Hepatic stellate cell (primary cell): ENCODE measurements around the gene RNU11.
"Not testable (repeated sequence)": the region's sequence is repeated elsewhere in the genome, so short reads cannot be mapped to it uniquely, and the experiment has no call there.

ENCODE experiments used
- DNase-seq: peaks from one replicate; pipeline ENCODE4 v3.0.0; 2011; ENCODE audit warnings: low spot score

RNU11 gene

DNA sequence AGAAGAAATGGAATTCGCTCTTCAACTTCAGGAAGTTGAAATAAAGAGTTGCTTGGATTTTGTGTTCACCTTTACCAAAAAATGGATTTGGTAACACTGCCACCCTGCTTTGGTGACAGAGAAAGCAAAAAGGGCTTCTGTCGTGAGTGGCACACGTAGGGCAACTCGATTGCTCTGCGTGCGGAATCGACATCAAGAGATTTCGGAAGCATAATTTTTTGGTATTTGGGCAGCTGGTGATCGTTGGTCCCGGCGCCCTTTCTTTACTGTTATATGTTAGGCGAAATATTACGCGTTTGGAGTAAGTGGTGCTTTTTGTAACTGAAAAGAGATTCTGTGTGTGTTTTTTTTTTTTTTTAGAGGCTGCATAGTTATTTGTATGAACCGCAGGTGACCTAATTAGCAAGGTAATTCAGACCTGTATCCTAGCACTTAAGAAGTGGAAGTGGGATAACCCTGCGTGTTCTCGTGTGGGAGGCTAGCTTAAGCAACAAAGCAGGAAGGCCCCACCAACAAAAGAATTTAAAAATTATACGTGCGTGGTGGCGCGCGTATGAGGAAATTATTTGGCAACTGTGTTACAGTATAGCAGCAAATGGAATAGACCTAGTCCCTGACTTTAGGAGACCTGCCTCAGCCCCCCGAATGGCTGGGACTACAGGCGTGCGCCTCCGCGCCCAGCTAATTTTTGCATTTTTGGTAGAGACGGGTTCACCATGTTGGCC lies at the start of gene RNU11:
RNU11 (plus strand) TSS at position 127 of the 725 bp plus-strand sequence.
- DNase-seq, result peak; percentile 85

GRCh38 chr1:28601696-28602095 lies 46.7 kb upstream of the RNU11 start:
- DNase-seq, result peak; percentile 94

GRCh38 chr1:28602536-28603439 lies 45.6 kb upstream of the RNU11 start:
- peak; percentile 75 for DNase-seq

GRCh38 chr1:28604411-28604810 lies 44.0 kb upstream of the RNU11 start:
- no peak for DNase-seq

DNA sequence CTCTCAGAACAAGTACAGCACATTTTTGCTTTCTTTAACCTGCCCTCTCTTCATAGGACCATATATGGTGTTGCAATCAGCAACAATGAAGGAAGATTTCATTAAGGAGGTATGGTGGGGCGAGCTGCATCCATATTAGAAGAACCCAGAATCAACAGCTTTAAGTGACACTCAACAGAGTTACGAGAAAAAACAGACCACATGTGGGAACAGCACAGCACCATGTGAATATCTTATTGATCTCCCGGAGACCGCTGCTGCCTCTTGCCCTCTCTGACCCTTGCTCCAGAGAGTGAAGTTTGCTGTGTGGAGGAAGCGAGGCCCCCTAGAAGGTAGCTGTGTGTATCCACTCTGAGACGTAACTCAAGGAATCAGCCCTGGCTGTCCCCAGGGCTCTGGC lies 43.4 kb upstream of the RNU11 start:
- DNase-seq, result no peak

- no peak for DNase-seq
Measured at GRCh38 chr1:28606771-28607170, 41.6 kb upstream of the RNU11 start.

DNA sequence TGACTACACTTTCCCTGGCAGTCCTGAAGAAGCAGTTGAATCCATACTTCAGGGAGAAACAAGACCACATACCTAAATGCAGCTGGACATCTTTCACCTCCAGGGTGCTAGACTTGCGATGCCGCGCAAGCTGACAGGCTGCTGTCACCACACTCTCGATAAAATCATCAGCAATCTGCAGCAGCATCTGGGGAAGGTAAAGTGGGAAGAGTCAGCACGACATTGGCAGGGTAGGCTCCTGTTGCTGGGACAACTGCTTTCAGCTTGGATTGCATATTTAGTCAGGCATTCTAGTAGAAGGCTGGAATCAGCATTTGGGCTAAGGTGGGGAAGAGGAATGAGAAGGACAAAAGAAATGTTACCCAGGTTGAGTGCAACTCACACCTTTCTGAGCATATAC lies 35.2 kb upstream of the RNU11 start:
- DNase-seq, result no peak

GRCh38 chr1:28631713-28632112 lies 16.7 kb upstream of the RNU11 start:
- no peak for DNase-seq

GRCh38 chr1:28632560-28632959 lies 15.8 kb upstream of the RNU11 start:
- DNase-seq, result no peak

GRCh38 chr1:28640766-28641165 lies 7.6 kb upstream of the RNU11 start:
- DNase-seq, result no peak

GRCh38 chr1:28642056-28642846 lies 6.1 kb upstream of the RNU11 start:
- no peak for DNase-seq

- DNase-seq, result peak; percentile 89
Measured at GRCh38 chr1:28642847-28643635, 5.4 kb upstream of the RNU11 start, which contains the start of gene TAF12. TAF12 (minus strand) TSS chr1:28643067; CDS start chr1:28622081, 20,986 bp downstream.

- DNase-seq, result no peak
Measured at GRCh38 chr1:28644494-28644893, 3.9 kb upstream of the RNU11 start.

- not testable (repeated sequence) for DNase-seq
Measured at GRCh38 chr1:28645406-28645805, 3.0 kb upstream of the RNU11 start.

DNA sequence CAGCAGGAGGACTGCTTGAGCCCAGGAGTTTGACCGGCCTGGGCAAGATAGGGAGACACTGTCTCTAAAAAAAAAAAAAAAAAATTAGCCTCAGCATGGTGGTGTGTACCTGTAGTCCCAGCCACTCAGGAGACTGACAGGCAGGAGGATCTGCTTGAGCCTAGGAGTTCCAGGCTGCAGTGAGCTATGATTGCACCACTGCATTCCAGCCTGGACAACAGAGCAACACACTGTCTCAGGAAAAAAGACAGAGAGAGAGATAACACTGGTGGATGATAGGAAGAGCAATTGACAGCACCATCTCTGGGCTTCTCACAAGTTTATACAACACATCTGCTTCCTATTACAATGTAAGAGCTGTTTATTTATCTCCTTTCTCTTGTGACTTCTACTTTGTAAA lies 2.4 kb upstream of the RNU11 start:
- DNase-seq, result no peak

DNA sequence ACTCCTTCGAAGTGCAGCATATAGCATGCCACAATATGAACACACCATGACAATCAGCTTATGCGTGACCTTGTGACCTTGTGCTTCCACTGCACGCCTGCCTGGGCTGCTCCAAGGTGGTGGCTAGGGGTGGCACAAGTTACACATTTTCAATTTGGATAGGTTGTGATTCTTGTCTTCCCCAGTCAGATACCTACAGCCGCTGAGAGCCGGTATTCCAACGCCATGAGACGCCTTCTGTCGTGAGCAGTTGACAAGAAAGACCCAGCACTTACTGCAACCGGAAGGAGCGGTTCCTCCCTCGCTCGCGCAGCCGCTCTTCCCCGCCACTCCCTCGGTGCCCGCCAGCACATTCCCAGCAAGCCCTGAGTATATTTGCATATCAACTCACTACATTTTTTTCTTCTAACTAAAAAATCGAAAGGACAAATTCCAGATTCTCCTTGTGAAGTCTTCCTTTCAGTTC lies 359 bp upstream of the RNU11 start:
- peak; percentile 88 for DNase-seq

GRCh38 chr1:28653063-28653462 lies 4.7 kb downstream of the RNU11 start:
- DNase-seq, result not testable (repeated sequence)

DNA sequence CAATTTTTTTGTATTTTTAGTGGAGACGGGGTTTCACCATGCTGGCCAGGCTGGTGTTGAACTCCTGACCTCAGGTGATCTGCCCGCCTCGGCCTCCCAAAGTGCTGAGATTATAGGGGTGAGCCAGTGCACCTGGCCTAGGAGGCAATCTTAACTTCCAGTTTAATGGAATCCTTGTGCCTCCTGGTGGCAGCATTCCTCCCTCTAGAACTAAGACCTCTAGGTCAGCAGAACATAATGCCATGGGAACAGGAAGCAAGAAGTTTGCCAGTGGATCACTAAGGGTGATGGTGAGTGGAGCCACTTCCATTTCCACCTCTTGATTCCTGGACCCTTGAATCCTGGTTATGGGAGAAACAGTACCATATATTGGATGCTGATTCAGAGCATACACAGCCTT lies 5.5 kb downstream of the RNU11 start:
- DNase-seq, result not testable (repeated sequence)

DNA sequence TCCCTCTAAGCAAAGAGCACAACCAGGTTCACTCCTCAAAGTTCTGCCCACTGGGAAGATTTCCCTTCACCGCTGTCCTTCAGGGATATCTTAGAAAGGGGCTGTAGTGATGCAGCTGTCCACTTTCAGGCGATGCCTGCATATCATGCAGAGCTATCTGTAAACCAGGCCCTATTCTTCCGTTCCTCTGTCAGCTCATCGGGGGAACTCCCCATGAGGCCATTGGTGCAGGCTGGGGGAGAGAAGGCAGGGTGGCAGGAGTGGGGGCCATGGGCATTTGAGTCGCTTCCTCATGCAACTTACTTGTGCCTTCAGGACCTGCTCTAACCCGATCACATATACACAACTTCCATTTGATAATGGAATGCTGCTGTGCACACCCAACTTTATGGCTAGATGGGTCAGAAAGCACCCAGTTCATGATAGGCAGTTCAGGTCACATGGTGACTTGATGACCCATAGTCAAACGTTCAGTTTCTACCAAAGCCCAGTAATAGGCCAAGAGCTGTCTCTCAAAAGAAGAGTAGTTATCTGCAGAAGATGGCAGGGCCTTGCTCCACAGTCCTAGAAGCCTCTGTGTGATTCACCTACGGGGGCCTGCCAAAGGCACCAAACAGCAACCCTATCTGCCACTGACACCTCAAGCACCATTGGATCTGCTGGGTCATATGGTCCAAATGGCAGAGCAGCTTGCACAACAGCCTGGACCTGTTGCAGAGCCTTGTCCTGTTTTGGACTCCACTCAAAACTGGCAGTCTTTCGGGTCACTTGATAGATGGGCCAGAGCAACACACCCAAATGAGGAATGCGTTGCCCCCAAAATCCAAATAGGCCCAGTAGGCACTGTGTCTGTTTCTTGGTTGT lies 7.3 kb downstream of the RNU11 start:
- DNase-seq, result not testable (repeated sequence)

DNA sequence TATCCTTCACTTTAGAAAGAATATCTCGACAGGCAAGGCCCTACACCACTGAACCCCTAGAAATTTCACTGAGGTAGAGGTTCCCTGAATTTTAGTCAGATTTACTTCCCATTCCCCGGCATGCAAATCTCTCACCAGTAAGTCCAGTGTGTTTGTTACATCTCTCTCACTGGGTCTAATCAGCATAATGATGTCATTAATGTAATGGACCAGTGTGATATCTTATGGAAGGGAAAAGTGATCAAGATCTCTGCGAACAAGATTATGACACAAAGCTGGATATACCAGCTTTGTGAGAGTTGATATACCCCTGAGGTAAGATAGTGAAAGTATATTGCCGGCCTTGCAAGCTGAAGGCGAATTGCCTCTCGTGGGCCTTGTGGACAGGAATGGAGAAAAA lies 7.9 kb downstream of the RNU11 start:
- DNase-seq, result no peak
